Gastrocnemius medialis (tissue), 4 donors: ENCODE data around the gene TSACC. TPM values are rescaled to one million over a fixed set of nuclear protein-coding genes. Genes with fewer than 3 reads are reported as not detected.

ENCODE experiments used
- ATAC-seq, 2 donors: fragments of 150-250 bp; one replicate each; pipeline ENCODE4 v1.9.1; 2016
- DNase-seq, 2 donors: peaks; one replicate each; pipeline ENCODE4 v3.0.0-alpha.2; 2019
- H3K27ac ChIP-seq, 4 donors: fragments of 200-600 bp; sonication (generic); 1 replicate in 1 of 4; 2 replicates in 3 of 4; pipeline ENCODE4 v1.5.1; 2016 to 2018; ENCODE audit warnings: mild to moderate bottlenecking in 2 of 4, moderate library complexity in 1 of 4
- H3K27me3 ChIP-seq, 3 donors: fragments of 200-600 bp; sonication (generic) in 2 of 3; 1 replicate in 1 of 3; 2 replicates in 2 of 3; pipeline versions ENCODE4 v1.5.1 to v1.6.0; 2016 to 2019; ENCODE audit warnings: mild to moderate bottlenecking in 1 of 3, moderate library complexity in 1 of 3
- H3K36me3 ChIP-seq, 2 donors: fragments of 200-600 bp; sonication (generic) in 1 of 2; one replicate each; pipeline ENCODE4 v1.5.1; 2017 to 2018
- H3K4me1 ChIP-seq, 2 donors: fragments of 200-600 bp; sonication (generic) in 1 of 2; one replicate each; pipeline ENCODE4 v1.5.1; 2016 to 2017; ENCODE audit warnings: mild to moderate bottlenecking in 2 of 2
- H3K4me3 ChIP-seq, 4 donors: fragments of 200-600 bp; sonication (generic) in 3 of 4; 1 replicate in 1 of 4; 2 replicates in 3 of 4; pipeline ENCODE4 v1.5.1; 2016 to 2019; ENCODE audit warnings: mild to moderate bottlenecking in 2 of 4
- H3K9me3 ChIP-seq, 3 donors: fragments of 200-600 bp; sonication (generic) in 2 of 3; 1 replicate in 1 of 3; 2 replicates in 2 of 3; pipeline ENCODE4 v1.5.1; 2016 to 2019
- POLR2A ChIP-seq, 2 donors: fragments of 450-650 bp; IDR thresholded peaks; one replicate each; pipeline ENCODE4 v1.6.1; 2017; ENCODE audit warnings: antibody characterized with exemption in 2 of 2, mild to moderate bottlenecking in 2 of 2, moderate library complexity in 2 of 2
- in situ Hi-C, 4 donors: fragments of 200-750 bp; cut with MboI; loops; one replicate each; pipeline versions ENCODE4 v1.15.0 to v1.8.0; 2017; ENCODE audit warnings: low sequenced_read_pairs in 4 of 4
- intact Hi-C: fragments of 100-400 bp; cut with DNase I; formaldehyde crosslinking; loops from one replicate; pipeline ENCODE4 v1.15.1; 2023; ENCODE audit warnings: low total_unique reads
- total RNA-seq, 4 donors: library from RNA; depleted of rRNA; stranded (reverse); fragments of >200 nt; gene quantifications; one replicate each; pipeline versions ENCODE4 v1.1.0 to v1.2.3, GENCODE V29; 2016
- TF ChIP-seq, protein P1 (sequence below), 5 experiments: fragments of 450-650 bp in 3 of 5; fragments of 200-600 bp in 2 of 5; sonication (generic) in 2 of 5; IDR thresholded peaks in 4 of 5; conservative IDR thresholded peaks in 1 of 5; 1 replicate in 4 of 5; 2 replicates in 1 of 5; pipeline ENCODE4 v1.5.1; 2016 to 2019; ENCODE audit warnings: antibody characterized with exemption in 5 of 5, mild to moderate bottlenecking in 3 of 5, moderate library complexity in 3 of 5

Gene TSACC
- total RNA-seq, 4 donors from 2014 or later, result not detected

DNA sequence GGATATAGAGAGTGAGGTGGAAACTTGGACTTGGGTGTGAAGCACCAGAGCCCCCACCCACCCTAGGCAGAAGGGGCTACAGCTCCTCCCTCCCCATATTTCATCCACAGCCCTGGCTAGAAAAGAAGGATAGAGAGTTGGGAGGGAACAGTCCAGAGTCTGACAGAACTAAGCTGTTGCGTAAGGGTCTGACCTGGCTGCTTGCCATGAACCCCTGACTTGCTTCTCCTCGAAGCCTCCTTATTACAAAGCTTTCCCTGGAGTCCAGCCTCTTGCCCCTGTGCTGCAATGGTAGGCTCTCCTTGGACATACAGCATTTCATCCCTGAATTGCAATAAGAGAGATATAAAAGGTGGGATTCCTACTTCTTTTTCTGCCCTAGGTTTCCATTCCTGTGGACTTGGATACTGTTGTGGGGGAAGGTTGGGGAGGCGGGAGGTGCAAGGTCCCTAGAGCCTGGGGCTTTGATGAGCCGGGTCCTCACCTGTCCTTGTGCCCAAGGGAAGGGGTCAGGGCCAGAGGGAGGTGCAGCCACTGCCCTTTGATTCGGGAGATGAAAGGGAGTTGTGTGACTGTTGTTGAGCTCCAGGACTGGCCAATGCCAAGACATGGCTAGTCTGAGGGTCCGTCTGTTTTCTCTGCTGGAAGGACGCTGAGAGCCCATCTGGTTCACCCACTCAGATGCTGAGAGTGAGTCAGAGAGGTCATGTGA, 33.4 kb downstream of the TSACC start:
- TF ChIP-seq POLR2A (IDR thresholded peaks at IDR 0.05), result no peak
- TF ChIP-seq, protein P1, sequence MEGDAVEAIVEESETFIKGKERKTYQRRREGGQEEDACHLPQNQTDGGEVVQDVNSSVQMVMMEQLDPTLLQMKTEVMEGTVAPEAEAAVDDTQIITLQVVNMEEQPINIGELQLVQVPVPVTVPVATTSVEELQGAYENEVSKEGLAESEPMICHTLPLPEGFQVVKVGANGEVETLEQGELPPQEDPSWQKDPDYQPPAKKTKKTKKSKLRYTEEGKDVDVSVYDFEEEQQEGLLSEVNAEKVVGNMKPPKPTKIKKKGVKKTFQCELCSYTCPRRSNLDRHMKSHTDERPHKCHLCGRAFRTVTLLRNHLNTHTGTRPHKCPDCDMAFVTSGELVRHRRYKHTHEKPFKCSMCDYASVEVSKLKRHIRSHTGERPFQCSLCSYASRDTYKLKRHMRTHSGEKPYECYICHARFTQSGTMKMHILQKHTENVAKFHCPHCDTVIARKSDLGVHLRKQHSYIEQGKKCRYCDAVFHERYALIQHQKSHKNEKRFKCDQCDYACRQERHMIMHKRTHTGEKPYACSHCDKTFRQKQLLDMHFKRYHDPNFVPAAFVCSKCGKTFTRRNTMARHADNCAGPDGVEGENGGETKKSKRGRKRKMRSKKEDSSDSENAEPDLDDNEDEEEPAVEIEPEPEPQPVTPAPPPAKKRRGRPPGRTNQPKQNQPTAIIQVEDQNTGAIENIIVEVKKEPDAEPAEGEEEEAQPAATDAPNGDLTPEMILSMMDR (IDR thresholded peaks at IDR 0.05 in 4 of 5, conservative IDR thresholded peaks at IDR 0.05 in 1 of 5), result no peak
- no peak for ATAC-seq
- Histone ChIP-seq H3K27me3 (peaks cover 15 to 35% (median 16%) of the 10 kb centered on the region in 3 donors), H3K27ac (no peak overlapping the region), H3K9me3 (no peaks in the 10 kb centered on the region), H3K4me3 (no peak overlapping the region), H3K36me3 (no peaks in the 10 kb centered on the region), H3K4me1 (no peaks in the 10 kb centered on the region)
- in situ Hi-C loops (no loop called here), intact Hi-C loops (no loop called here)
- DNase-seq, result peak in 1 of 2 donors; percentile 29

DNA sequence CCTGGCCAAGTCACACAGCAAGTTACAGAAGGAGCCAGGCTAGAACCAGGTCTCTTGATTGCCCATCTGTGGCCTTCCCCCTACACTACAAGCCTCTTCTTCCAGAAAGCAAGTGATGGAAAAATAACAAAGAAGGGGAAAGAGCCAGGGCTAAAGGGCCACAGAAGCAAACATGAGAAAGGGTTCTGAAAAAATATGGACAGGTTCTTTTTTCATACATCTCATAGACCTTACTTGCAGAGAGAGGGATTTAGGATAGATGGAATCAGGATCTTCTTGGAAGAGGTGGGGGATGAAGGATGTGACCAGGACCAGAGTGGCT, 33.9 kb downstream of the TSACC start:
- Histone ChIP-seq H3K4me3 (no peak overlapping the region), H3K9me3 (no peaks in the 10 kb centered on the region), H3K27me3 (peaks cover 15 to 35% (median 16%) of the 10 kb centered on the region in 3 donors), H3K27ac (no peak overlapping the region), H3K36me3 (no peaks in the 10 kb centered on the region), H3K4me1 (no peaks in the 10 kb centered on the region)
- DNase-seq (no peak), ATAC-seq (no peak)
- in situ Hi-C loops, result no loop called here
- TF ChIP-seq POLR2A (IDR thresholded peaks at IDR 0.05), result no peak
- TF ChIP-seq, protein P1 (IDR thresholded peaks at IDR 0.05 in 4 of 5, conservative IDR thresholded peaks at IDR 0.05 in 1 of 5), result no peak
- intact Hi-C loops, result no loop called here

DNA sequence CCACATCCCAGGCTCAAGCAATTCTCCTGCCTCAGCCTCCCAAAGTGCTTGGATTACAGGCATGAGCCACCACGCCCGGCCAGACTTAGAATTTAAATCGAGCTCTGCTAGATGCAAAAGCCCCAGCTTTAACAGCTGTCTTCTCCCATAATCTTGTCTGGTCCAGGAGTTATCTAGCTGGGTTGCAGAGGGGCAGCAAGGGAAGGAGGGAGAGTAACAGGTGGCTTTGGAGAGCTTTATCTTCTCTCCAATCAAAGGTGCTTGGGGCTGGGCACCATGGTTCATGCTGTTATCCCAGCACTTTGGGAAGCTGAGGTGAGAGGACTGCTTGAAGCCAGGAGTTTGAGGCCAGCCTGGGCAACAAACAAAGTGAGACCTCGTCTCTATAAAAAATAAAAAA, 34.5 kb downstream of the TSACC start:
- intact Hi-C loops, result no loop called here
- H3K27ac ChIP-seq, result no peak overlapping the region
- no peaks in the 10 kb centered on the region for H3K36me3 ChIP-seq
- H3K4me3 ChIP-seq, result no peak overlapping the region
- TF ChIP-seq POLR2A (IDR thresholded peaks at IDR 0.05), result no peak
- TF ChIP-seq, protein P1 (IDR thresholded peaks at IDR 0.05 in 4 of 5, conservative IDR thresholded peaks at IDR 0.05 in 1 of 5), result no peak
- no peaks in the 10 kb centered on the region for H3K4me1 ChIP-seq
- in situ Hi-C loops, result no loop called here
- H3K27me3 ChIP-seq, result peaks cover 15 to 35% (median 16%) of the 10 kb centered on the region in 3 donors
- H3K9me3 ChIP-seq, result no peaks in the 10 kb centered on the region
- ATAC-seq, result no peak
- no peak for DNase-seq

DNA sequence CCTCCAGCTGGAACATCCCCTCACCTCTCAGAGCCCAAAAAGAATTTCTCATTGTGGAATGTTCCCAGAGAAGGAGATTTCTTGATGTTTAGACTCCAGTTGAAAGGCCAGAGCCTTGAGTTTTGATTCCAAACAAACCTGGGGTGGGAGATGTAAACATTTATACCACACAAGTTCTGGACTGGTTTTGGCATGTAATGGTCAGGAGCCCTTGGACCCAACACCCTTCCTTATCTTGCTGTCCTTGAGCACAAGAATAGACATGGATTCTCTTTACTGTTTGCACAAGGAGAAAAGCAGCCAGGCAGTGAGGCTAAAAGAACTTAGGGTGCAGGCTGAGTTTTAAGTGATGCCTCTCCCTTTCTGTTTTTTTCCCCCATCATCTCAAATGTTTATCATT, 35.2 kb downstream of the TSACC start:
- in situ Hi-C loops, result no loop called here
- no peak for ATAC-seq

More for the DNA sequence above, 35.2 kb downstream of the TSACC start:
- Histone ChIP-seq H3K27ac (no peak overlapping the region), H3K36me3 (no peaks in the 10 kb centered on the region), H3K4me1 (no peaks in the 10 kb centered on the region), H3K27me3 (peaks cover 15 to 35% (median 16%) of the 10 kb centered on the region in 3 donors), H3K9me3 (no peaks in the 10 kb centered on the region), H3K4me3 (no peak overlapping the region)
- no peak for DNase-seq
- intact Hi-C loops, result no loop called here
- TF ChIP-seq POLR2A (IDR thresholded peaks at IDR 0.05), result no peak
- TF ChIP-seq, protein P1 (IDR thresholded peaks at IDR 0.05 in 4 of 5, conservative IDR thresholded peaks at IDR 0.05 in 1 of 5), result no peak
